K562 (cell line): Measurements from ENCODE around the gene RBFOX2. TPM values are rescaled to one million over a fixed set of nuclear protein-coding genes. Genes with fewer than 3 reads are reported as not detected.

Source experiments
- AFF1 ChIP-seq, 2 experiments: fragments of 450-650 bp; IDR thresholded peaks; 2 replicates each; pipeline ENCODE4 v1.6.1; 2018; ENCODE audit warnings: mild to moderate bottlenecking in 2 of 2, low read depth in 1 of 2; ENCODE audit not compliant: partially characterized antibody in 2 of 2
- CEBPZ ChIP-seq: fragments of 150-350 bp; IDR thresholded peaks from 2 replicates; pipeline ENCODE4 v1.6.1; 2014; ENCODE audit warnings: low read depth, mild to moderate bottlenecking, low read length, borderline replicate concordance
- JUND ChIP-seq, 2 experiments: IDR thresholded peaks; 2 replicates in 1 of 2; 3 replicates in 1 of 2; pipeline ENCODE4 v1.6.1; 2011; ENCODE audit warnings: borderline replicate concordance in 2 of 2, low read depth in 2 of 2, low read length in 2 of 2, improper control_type of control experiment in 1 of 2, missing biosample characterization in 1 of 2, missing genetic modification characterization in 1 of 2, missing genetic modification reagents in 1 of 2
- MEIS2 ChIP-seq: fragments of 450-650 bp; IDR thresholded peaks from 2 replicates; pipeline ENCODE4 v1.6.1; 2014; ENCODE audit warnings: mild to moderate bottlenecking; ENCODE audit not compliant: partially characterized antibody
- MLX ChIP-seq, 2 experiments: fragments of 450-650 bp in 1 of 2; sonication (generic) in 1 of 2; formaldehyde crosslinking; conservative IDR thresholded peaks; 2 replicates each; pipeline versions ENCODE4 v1.4.0 to v1.8.1; 2020 to 2022; ENCODE audit warnings: mild to moderate bottlenecking in 1 of 2, missing genetic modification reagents in 1 of 2
- PRDM10 ChIP-seq: fragments of 450-650 bp; IDR thresholded peaks from 2 replicates; pipeline ENCODE4 v1.6.1; 2018; ENCODE audit not compliant: partially characterized antibody
- SNAPC5 ChIP-seq: fragments of 250-450 bp; sonication (Bioruptor Pico); IDR thresholded peaks from 2 replicates; pipeline ENCODE4 v1.8.0; 2021; ENCODE audit warnings: moderate library complexity, mild to moderate bottlenecking, inconsistent platforms
- TFAP4 ChIP-seq: sonication (generic); formaldehyde crosslinking; IDR thresholded peaks from 2 replicates; pipeline ENCODE4 v1.8.0; 2022; ENCODE audit warnings: missing genetic modification reagents, mild to moderate bottlenecking, moderate library complexity, borderline replicate concordance
- THRAP3 ChIP-seq: fragments of 450-650 bp; IDR thresholded peaks from 2 replicates; pipeline ENCODE4 v1.6.1; 2016; ENCODE audit warnings: mild to moderate bottlenecking, inconsistent platforms, borderline replicate concordance
- ZNF444 ChIP-seq: fragments of 250-450 bp; sonication (Bioruptor Pico); IDR thresholded peaks from 2 replicates; pipeline ENCODE4 v1.4.0; 2020; ENCODE audit warnings: mild to moderate bottlenecking, moderate library complexity
- ZNF507 ChIP-seq: conservative IDR thresholded peaks from 2 replicates; pipeline ENCODE4 v1.6.1; 2017; ENCODE audit warnings: missing genetic modification characterization, missing compliant biosample characterization
- ZNF584 ChIP-seq: fragments of 200-800 bp; sonication (Bioruptor generic); IDR thresholded peaks from 2 replicates; pipeline ENCODE4 v1.6.1; 2016; ENCODE audit warnings: low read depth, mild to moderate bottlenecking, missing genetic modification characterization, missing compliant biosample characterization
- polyA plus RNA-seq, 8 experiments: library from polyadenylated mRNA; depleted of rRNA in 4 of 8; stranded (reverse) in 5 of 8; unstranded in 3 of 8; fragments of >200 nt; fragmentation: Nextera tagmentation in 2 of 8; fragmentation: Illumina TruSeq in 1 of 8; extraction: Ambion mirVana in 2 of 8; extraction: Trizol in 1 of 8; gene quantifications; 2 replicates each; pipeline versions ENCODE4 v1.2.1 to v1.2.3, GENCODE V29; 2011 to 2014; ENCODE audit warnings: inconsistent platforms in 1 of 8, missing spikeins in 1 of 8
- total RNA-seq, 7 experiments: library from RNA; depleted of rRNA in 6 of 7; stranded (reverse); fragments of >200 nt in 6 of 7; fragmentation: Illumina TruSeq in 2 of 7; extraction: Trizol in 2 of 7; gene quantifications; 2 replicates each; pipeline versions ENCODE4 v1.2.1 to v1.2.3, GENCODE V29; 2011 to 2021; ENCODE audit warnings: low replicate concordance in 1 of 7

Gene RBFOX2
- total and polyA plus RNA-seq, 9 of the 15 experiments (the other 6 are each of a cell fraction or from before 2014, with no cell fraction given): 5.8 to 24.8 (median 14.2) TPM

- no peak for TF ChIP-seq MLX (CRISPR knock-in tag; conservative IDR thresholded peaks at IDR 0.05)
- TF ChIP-seq ZNF507 (tag): no peak
- peak; percentile 85 for TF ChIP-seq MEIS2
- TF ChIP-seq AFF1 (IDR thresholded peaks at IDR 0.05; ENCODE audit: low read depth in 1 of 2, partially characterized antibody in 2 of 2): peak in 1 of 2 experiments; percentile 43
- peak; percentile 27; the same call in 1 of the 2 replicates for TF ChIP-seq TFAP4 (CRISPR knock-in tag)
- TF ChIP-seq PRDM10: no peak
- no peak for TF ChIP-seq CEBPZ
- no peak for TF ChIP-seq ZNF584 (CRISPR knock-in tag)
- no peak for TF ChIP-seq SNAPC5 (CRISPR knock-in tag)
- TF ChIP-seq JUND (IDR thresholded peaks at IDR 0.05; ENCODE audit: borderline replicate concordance, low read depth, low read length): peak; percentile 5; the same call in 1 of the 2 replicates
- TF ChIP-seq JUND (tag; IDR thresholded peaks at IDR 0.05; ENCODE audit: borderline replicate concordance, low read depth, low read length): peak; percentile 26; the same call in 1 of the 3 replicates
- TF ChIP-seq ZNF444: peak; percentile 87
- TF ChIP-seq THRAP3: no peak
These were observed 188.3 kb downstream of the RBFOX2 start (continued) for GRCh38 chr22:35840302-35840739.
